OCI-LY7 (cell line): Measurements from ENCODE around the gene GNAI2. TPM values are rescaled to one million over a fixed set of nuclear protein-coding genes. Genes with fewer than 3 reads are reported as not detected.

Source experiments
- BruUV-seq: library from RNA; stranded (reverse); fragments of 400-500 nt; replicated peaks from 2 replicates; lab custom pipeline; 2021; lab: Mats Ljungman, UMichigan
- CTCF ChIA-PET: fragments of 300-600 bp; sonication (Branson Sonifier 250); formaldehyde crosslinking; loops from one replicate; lab custom pipeline; 2022; ENCODE audit warnings: antibody characterized with exemption; ENCODE audit not compliant: unreplicated experiment; lab: Charles Lee
- POLR2A ChIA-PET: fragments of 300-600 bp; sonication (Branson Sonifier 250); formaldehyde crosslinking; loops from one replicate; lab custom pipeline; 2022; ENCODE audit warnings: antibody characterized with exemption; lab: Charles Lee
- DNase-seq: peaks from one replicate; pipeline ENCODE4 v3.0.0-alpha.2; 2015; ENCODE audit warnings: low spot score
- H2AFZ ChIP-seq: fragments of 200-600 bp; sonication (generic), shearing (Covaris generic); 2 replicates; pipeline ENCODE4 v1.6.1; 2014; ENCODE audit warnings: mild to moderate bottlenecking, antibody characterized with exemption, low read length, moderate library complexity
- H3K27ac ChIP-seq: fragments of 200-600 bp; sonication (generic); 2 replicates; pipeline ENCODE4 v1.5.1; 2014; ENCODE audit warnings: mixed run types, low read depth, mild to moderate bottlenecking, moderate library complexity, low read length, inconsistent platforms; ENCODE audit not compliant: poor library complexity, severe bottlenecking
- H3K36me3 ChIP-seq: fragments of 200-600 bp; sonication (generic); 2 replicates; pipeline ENCODE4 v1.6.1; 2014; ENCODE audit warnings: mild to moderate bottlenecking, antibody characterized with exemption, low read length, moderate library complexity, mixed read lengths; ENCODE audit not compliant: insufficient read depth
- H3K4me1 ChIP-seq: fragments of 200-600 bp; sonication (generic); 2 replicates; pipeline ENCODE4 v1.5.1; 2014; ENCODE audit warnings: mild to moderate bottlenecking, low read length; ENCODE audit not compliant: insufficient read depth, poor library complexity, severe bottlenecking
- H3K4me2 ChIP-seq: fragments of 200-600 bp; sonication (generic); 2 replicates; pipeline ENCODE4 v1.6.1; 2014; ENCODE audit warnings: mild to moderate bottlenecking, low read length
- H3K4me3 ChIP-seq: fragments of 200-600 bp; sonication (generic); 2 replicates; pipeline ENCODE4 v1.5.1; 2014; ENCODE audit warnings: mild to moderate bottlenecking, low read depth, low read length; ENCODE audit not compliant: poor library complexity, severe bottlenecking
- H3K79me2 ChIP-seq: fragments of 200-600 bp; sonication (generic); 2 replicates; pipeline ENCODE4 v1.6.1; 2016; ENCODE audit warnings: low read depth, mild to moderate bottlenecking, low read length, moderate library complexity, mixed read lengths; ENCODE audit not compliant: insufficient read depth
- H3K9me2 ChIP-seq: fragments of 200-600 bp; sonication (generic); 2 replicates; pipeline ENCODE4 v1.6.1; 2016; ENCODE audit warnings: mild to moderate bottlenecking, low read length, mixed read lengths; ENCODE audit not compliant: insufficient read depth
- H3K9me3 ChIP-seq: fragments of 200-600 bp; sonication (generic); 2 replicates; pipeline ENCODE4 v1.6.1; 2014; ENCODE audit warnings: mild to moderate bottlenecking, mixed run types, low read length, mixed read lengths
- H4K20me1 ChIP-seq: fragments of 200-600 bp; sonication (generic); 2 replicates; pipeline ENCODE4 v1.6.1; 2014; ENCODE audit warnings: mild to moderate bottlenecking, antibody characterized with exemption, low read length, moderate library complexity, mixed read lengths; ENCODE audit not compliant: insufficient read depth
- EZH2phosphoT487 ChIP-seq: fragments of 200-600 bp; sonication (generic); IDR thresholded peaks from 2 replicates; pipeline ENCODE4 v1.6.1; 2018; ENCODE audit warnings: low read depth, borderline replicate concordance, mild to moderate bottlenecking, mixed run types, antibody characterized with exemption, low read length, moderate library complexity, mixed read lengths
- intact Hi-C: fragments of 100-400 bp; cut with micrococcal nuclease; formaldehyde crosslinking; loops from one replicate; pipeline ENCODE4 v1.10.0; 2022; ENCODE audit not compliant: unreplicated experiment
- total RNA-seq, 2 experiments: library from RNA; depleted of rRNA in 1 of 2; stranded (reverse); fragments of >200 nt in 1 of 2; shearing (Covaris generic) in 1 of 2; gene quantifications; 2 replicates each; pipeline ENCODE4 v1.2.3, GENCODE V29; 2014 to 2022
- TF ChIP-seq, protein P1 (sequence below): fragments of 200-600 bp; sonication (generic); conservative IDR thresholded peaks from 2 replicates; pipeline ENCODE4 v1.5.1; 2014; ENCODE audit warnings: mild to moderate bottlenecking, antibody characterized with exemption, low read length, moderate library complexity, mixed read lengths

Gene GNAI2
- total RNA-seq, 2 experiments from 2014 or later = 190 to 256 TPM

DNA sequence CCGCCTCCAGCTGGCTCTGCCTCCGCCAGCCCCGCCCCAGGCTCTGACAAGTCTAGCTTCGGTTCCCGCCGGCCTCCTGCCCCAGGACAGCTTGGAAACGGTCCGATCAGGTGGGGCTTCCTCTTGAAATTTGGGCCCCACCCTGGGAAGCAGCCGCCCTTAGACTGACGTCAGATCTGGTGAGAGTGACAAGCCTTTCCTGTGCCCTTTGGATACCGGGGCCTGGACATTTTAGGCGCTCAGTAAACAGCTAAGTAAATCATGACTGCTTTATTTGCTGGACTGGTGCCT, 63.6 kb downstream of the GNAI2 start:
- TF ChIP-seq, protein P1, sequence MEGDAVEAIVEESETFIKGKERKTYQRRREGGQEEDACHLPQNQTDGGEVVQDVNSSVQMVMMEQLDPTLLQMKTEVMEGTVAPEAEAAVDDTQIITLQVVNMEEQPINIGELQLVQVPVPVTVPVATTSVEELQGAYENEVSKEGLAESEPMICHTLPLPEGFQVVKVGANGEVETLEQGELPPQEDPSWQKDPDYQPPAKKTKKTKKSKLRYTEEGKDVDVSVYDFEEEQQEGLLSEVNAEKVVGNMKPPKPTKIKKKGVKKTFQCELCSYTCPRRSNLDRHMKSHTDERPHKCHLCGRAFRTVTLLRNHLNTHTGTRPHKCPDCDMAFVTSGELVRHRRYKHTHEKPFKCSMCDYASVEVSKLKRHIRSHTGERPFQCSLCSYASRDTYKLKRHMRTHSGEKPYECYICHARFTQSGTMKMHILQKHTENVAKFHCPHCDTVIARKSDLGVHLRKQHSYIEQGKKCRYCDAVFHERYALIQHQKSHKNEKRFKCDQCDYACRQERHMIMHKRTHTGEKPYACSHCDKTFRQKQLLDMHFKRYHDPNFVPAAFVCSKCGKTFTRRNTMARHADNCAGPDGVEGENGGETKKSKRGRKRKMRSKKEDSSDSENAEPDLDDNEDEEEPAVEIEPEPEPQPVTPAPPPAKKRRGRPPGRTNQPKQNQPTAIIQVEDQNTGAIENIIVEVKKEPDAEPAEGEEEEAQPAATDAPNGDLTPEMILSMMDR = no peak
- TF ChIP-seq EZH2phosphoT487 = no peak
- peak overlapping the region; percentile 73 for H3K4me2 ChIP-seq
- H3K9me3 ChIP-seq = no peaks in the 10 kb centered on the region
- CTCF ChIA-PET = interaction anchor here (0.9 to 1.5 kb wide), 3 partner anchors 29 to 80 kb away, joined by 3 to 5 read pairs (median 3); partner anchors contain the start of gene TUSC2
- H4K20me1 ChIP-seq = no peaks in the 10 kb centered on the region
- no peaks in the 10 kb centered on the region for H3K79me2 ChIP-seq
- H2AFZ ChIP-seq = peak overlapping the region; percentile 64; the same call in 1 of the 2 replicates
- H3K9me2 ChIP-seq = no peaks in the 10 kb centered on the region
- BruUV-seq = no TSS peak
- no peak for DNase-seq
- H3K4me3 ChIP-seq = peak overlapping the region; percentile 78
- POLR2A ChIA-PET = interaction anchor here (0.7 to 2.4 kb wide), 8 partner anchors 14 to 1086 kb away, joined by 3 to 13 read pairs (median 4); partner anchors contain the start of genes MANF and TUSC2
- peak overlapping the region; percentile 29 for H3K27ac ChIP-seq
- H3K4me1 ChIP-seq = peaks cover 19% of the 10 kb centered on the region
- intact Hi-C loops = loop anchor here (1.0 to 5.0 kb wide), 3 partner anchors 25 to 53 kb away; no protein-coding TSS in a partner anchor
- no peaks in the 10 kb centered on the region for H3K36me3 ChIP-seq

DNA sequence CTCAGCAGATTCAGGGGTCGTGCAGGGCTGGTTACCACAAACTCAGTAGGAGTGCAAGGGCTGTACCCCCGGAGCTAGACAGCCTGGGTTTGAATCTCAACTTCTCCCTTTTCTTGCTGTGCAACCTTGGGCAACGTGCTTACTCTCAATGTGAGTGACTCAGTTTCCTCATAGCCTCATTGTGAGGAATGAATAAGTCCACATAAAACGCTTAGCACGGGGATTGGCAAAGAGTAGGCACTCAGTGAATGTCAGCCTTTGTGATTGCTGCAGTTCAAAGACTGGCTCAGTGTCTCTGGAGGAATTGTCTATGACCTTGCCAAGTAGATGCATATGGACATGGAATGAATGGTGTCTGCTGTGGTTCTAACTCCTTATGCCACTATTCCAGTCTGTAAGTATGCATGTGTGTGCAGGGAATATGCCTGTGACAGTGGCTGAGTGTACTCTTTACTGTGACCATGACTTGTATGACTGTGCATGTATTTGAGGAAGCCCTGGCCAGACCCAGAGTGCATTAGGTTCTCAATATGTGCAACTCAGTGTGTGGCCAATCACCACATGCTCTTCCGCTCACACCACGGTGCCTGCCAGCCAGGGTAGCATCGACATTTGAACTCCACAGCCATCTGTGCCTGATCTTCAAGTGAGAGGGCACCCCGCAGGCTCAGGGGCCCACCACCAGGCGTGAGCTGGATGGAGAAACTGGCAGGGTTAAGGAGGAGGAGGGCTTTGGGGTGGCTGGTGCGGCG, 64.1 kb downstream of the GNAI2 start:
- Histone ChIP-seq H3K36me3 (no peaks in the 10 kb centered on the region), H4K20me1 (no peaks in the 10 kb centered on the region), H2AFZ (peak overlapping the region; percentile 64; the same call in 1 of the 2 replicates), H3K4me3 (peak overlapping the region; percentile 78), H3K79me2 (no peaks in the 10 kb centered on the region), H3K9me2 (no peaks in the 10 kb centered on the region), H3K27ac (peak overlapping the region; percentile 29), H3K4me2 (peak overlapping the region; percentile 73), H3K9me3 (no peaks in the 10 kb centered on the region), H3K4me1 (peaks cover 19% of the 10 kb centered on the region)
- intact Hi-C loops = loop anchor here (1.0 to 5.0 kb wide), 3 partner anchors 24 to 53 kb away; no protein-coding TSS in a partner anchor
- BruUV-seq = TSS peak; percentile 92
- POLR2A ChIA-PET = interaction anchor here (0.7 to 2.4 kb wide), 7 partner anchors 14 to 1085 kb away, joined by 3 to 13 read pairs (median 4); partner anchors contain the start of genes MANF and TUSC2
- no peak for TF ChIP-seq EZH2phosphoT487
- TF ChIP-seq, protein P1 = no peak
- CTCF ChIA-PET = interaction anchor here (0.6 to 1.4 kb wide), 2 partner anchors 28 to 66 kb away, joined by 3 read pairs; partner anchors contain the start of gene TUSC2
- peak; percentile 26 for DNase-seq
